Ishikawa (cell line): ENCODE results near the gene ZNF646.

Experiments
- EP300 ChIP-seq: IDR thresholded peaks from 2 replicates; pipeline ENCODE4 v1.6.1; 2012; ENCODE audit warnings: borderline replicate concordance
- TF ChIP-seq, protein P1 (sequence below): IDR thresholded peaks from 2 replicates; pipeline ENCODE4 v1.6.1; 2012
- TF ChIP-seq, protein P2 (sequence below): IDR thresholded peaks from 2 replicates; pipeline ENCODE4 v1.6.1; 2012

DNA sequence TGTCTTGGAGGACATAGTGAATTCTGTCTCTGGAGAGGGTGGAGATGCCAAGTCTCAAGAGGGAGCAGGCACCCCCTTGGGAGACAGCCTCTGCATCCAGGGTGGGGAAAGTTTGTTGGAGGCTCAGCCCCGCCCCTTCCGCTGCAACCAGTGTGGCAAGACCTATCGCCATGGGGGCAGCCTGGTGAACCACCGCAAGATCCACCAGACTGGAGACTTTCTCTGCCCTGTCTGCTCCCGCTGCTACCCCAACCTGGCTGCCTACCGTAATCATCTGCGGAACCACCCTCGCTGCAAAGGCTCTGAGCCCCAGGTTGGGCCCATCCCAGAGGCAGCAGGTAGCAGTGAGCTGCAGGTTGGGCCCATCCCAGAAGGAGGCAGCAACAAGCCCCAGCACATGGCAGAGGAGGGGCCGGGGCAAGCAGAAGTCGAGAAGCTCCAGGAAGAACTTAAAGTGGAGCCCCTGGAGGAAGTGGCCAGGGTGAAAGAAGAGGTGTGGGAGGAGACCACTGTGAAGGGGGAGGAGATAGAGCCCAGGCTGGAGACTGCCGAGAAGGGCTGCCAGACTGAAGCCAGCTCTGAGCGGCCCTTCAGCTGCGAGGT is 5.2 kb downstream of the ZNF646 start:
- TF ChIP-seq, protein P1, sequence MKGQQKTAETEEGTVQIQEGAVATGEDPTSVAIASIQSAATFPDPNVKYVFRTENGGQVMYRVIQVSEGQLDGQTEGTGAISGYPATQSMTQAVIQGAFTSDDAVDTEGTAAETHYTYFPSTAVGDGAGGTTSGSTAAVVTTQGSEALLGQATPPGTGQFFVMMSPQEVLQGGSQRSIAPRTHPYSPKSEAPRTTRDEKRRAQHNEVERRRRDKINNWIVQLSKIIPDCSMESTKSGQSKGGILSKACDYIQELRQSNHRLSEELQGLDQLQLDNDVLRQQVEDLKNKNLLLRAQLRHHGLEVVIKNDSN: no peak
- TF ChIP-seq, protein P2, sequence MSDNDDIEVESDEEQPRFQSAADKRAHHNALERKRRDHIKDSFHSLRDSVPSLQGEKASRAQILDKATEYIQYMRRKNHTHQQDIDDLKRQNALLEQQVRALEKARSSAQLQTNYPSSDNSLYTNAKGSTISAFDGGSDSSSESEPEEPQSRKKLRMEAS: no peak
- TF ChIP-seq EP300: no peak
